Measurements from ENCODE around the gene TMEM229A. TPM values are rescaled to one million over a fixed set of nuclear protein-coding genes. Genes with fewer than 3 reads are reported as not detected.
"Not testable (repeated sequence)": the region's sequence is repeated elsewhere in the genome, so short reads cannot be mapped to it uniquely, and the experiment has no call there.

The TMEM229A gene
- 3.8 TPM in 1 of 2 replicates, not detected in the other for total RNA-seq (ENCODE audit: low replicate concordance)

- peak within 1 kb of the TSS; percentile 51 for H3K4me3 ChIP-seq (ENCODE audit: low read depth, low read length)
- peak; percentile 14 for DNase-seq (ENCODE audit: low read depth)
- TF ChIP-seq CTCF (IDR thresholded peaks at IDR 0.05; ENCODE audit: insufficient read depth, low read length), result no peak
Observed at GRCh38 chr7:124032369-124033094, at the start of gene TMEM229A. TSS of gene TMEM229A (minus strand) at chr7:124033067. CDS start at chr7:124033003, 64 bp downstream.

GRCh38 chr7:124082234-124082633 lies 49.4 kb upstream of the TMEM229A start:
- DNase-seq (ENCODE audit: low read depth); H3K4me3 ChIP-seq (ENCODE audit: low read depth, low read length): not testable (repeated sequence)

GRCh38 chr7:124077546-124077945 lies 44.7 kb upstream of the TMEM229A start:
- no peak for DNase-seq (ENCODE audit: low read depth)
- no peak overlapping the region for H3K4me3 ChIP-seq (ENCODE audit: low read depth, low read length)
- no peak for TF ChIP-seq CTCF (IDR thresholded peaks at IDR 0.05; ENCODE audit: insufficient read depth, low read length)

GRCh38 chr7:124076841-124077240 lies 44.0 kb upstream of the TMEM229A start:
- TF ChIP-seq CTCF (IDR thresholded peaks at IDR 0.05; ENCODE audit: insufficient read depth, low read length), result no peak
- no peak for DNase-seq (ENCODE audit: low read depth)
- no peak overlapping the region for H3K4me3 ChIP-seq (ENCODE audit: low read depth, low read length)

- TF ChIP-seq CTCF (IDR thresholded peaks at IDR 0.05; ENCODE audit: insufficient read depth, low read length), result no peak
- peak; percentile 50 for DNase-seq (ENCODE audit: low read depth)
Observed at GRCh38 chr7:124074007-124074406, 41.1 kb upstream of the TMEM229A start.

GRCh38 chr7:124073310-124073645 lies 40.4 kb upstream of the TMEM229A start:
- no peak for TF ChIP-seq CTCF (IDR thresholded peaks at IDR 0.05; ENCODE audit: insufficient read depth, low read length)

More at GRCh38 chr7:124074007-124074406, 41.1 kb upstream of the TMEM229A start:
- no peak overlapping the region for H3K4me3 ChIP-seq (ENCODE audit: low read depth, low read length)

GRCh38 chr7:124072603-124073309 lies 39.9 kb upstream of the TMEM229A start:
- H3K4me3 ChIP-seq (ENCODE audit: low read depth, low read length), result no peak overlapping the region
- DNase-seq (ENCODE audit: low read depth), result peak; percentile 78
- TF ChIP-seq CTCF (IDR thresholded peaks at IDR 0.05; ENCODE audit: insufficient read depth, low read length), result no peak

More at GRCh38 chr7:124073310-124073645, 40.4 kb upstream of the TMEM229A start:
- H3K4me3 ChIP-seq (ENCODE audit: low read depth, low read length), result no peak overlapping the region
- no peak for DNase-seq (ENCODE audit: low read depth)

Data from fibroblast of the aortic adventitia (primary cell).